KMS-11 (cell line): ENCODE measurements around the gene COX11.

ENCODE experiments used
- H2AFZ ChIP-seq: fragments of 200-600 bp; sonication (generic); 2 replicates; pipeline ENCODE4 v1.6.1; 2016; ENCODE audit warnings: antibody characterized with exemption, mixed run types, low read depth
- H3K27ac ChIP-seq: fragments of 200-600 bp; sonication (generic); 2 replicates; pipeline ENCODE4 v1.6.1; 2016; ENCODE audit warnings: mild to moderate bottlenecking, mixed run types
- H3K27me3 ChIP-seq: fragments of 200-600 bp; sonication (generic); 2 replicates; pipeline ENCODE4 v1.6.1; 2017; ENCODE audit warnings: mild to moderate bottlenecking, low read depth, mixed run types, moderate library complexity; ENCODE audit not compliant: insufficient read depth
- H3K36me3 ChIP-seq: fragments of 200-600 bp; sonication (generic); 2 replicates; pipeline ENCODE4 v1.6.1; 2017; ENCODE audit warnings: mild to moderate bottlenecking, mixed run types; ENCODE audit not compliant: insufficient read depth
- H3K4me1 ChIP-seq: fragments of 200-600 bp; sonication (generic); 2 replicates; pipeline ENCODE4 v1.6.1; 2016; ENCODE audit warnings: mild to moderate bottlenecking, low read depth, mixed run types; ENCODE audit not compliant: poor library complexity, severe bottlenecking
- H3K4me2 ChIP-seq: fragments of 200-600 bp; sonication (generic); 2 replicates; pipeline ENCODE4 v1.7.0; 2016; ENCODE audit warnings: mild to moderate bottlenecking, mixed run types
- H3K4me3 ChIP-seq: fragments of 200-600 bp; sonication (generic); IDR thresholded peaks from 2 replicates; pipeline ENCODE4 v1.6.1; 2017; ENCODE audit warnings: low read depth, low read length, mixed read lengths; ENCODE audit not compliant: insufficient read depth
- H3K79me2 ChIP-seq: fragments of 200-600 bp; sonication (generic); 2 replicates; pipeline ENCODE4 v1.6.1; 2016; ENCODE audit warnings: low read depth, mixed run types; ENCODE audit not compliant: insufficient read depth
- H3K9ac ChIP-seq: fragments of 200-600 bp; sonication (generic); 2 replicates; pipeline ENCODE4 v1.6.1; 2016; ENCODE audit warnings: mild to moderate bottlenecking, mixed run types
- H4K20me1 ChIP-seq: fragments of 200-600 bp; sonication (generic); 2 replicates; pipeline ENCODE4 v1.6.1; 2016; ENCODE audit warnings: mild to moderate bottlenecking, mixed run types; ENCODE audit not compliant: insufficient read depth
- TF ChIP-seq, protein P1 (sequence below): fragments of 200-600 bp; sonication (generic); conservative IDR thresholded peaks from 2 replicates; pipeline ENCODE4 v1.6.1; 2017; ENCODE audit warnings: low read depth, mild to moderate bottlenecking, antibody characterized with exemption, low read length, moderate library complexity, mixed read lengths

Gene COX11

GRCh38 chr17:54985476-54985875, 17.0 kb upstream of the COX11 start:
- no peak overlapping the region for H3K4me2 ChIP-seq
- no peak overlapping the region for H3K9ac ChIP-seq
- no peak overlapping the region for H3K4me3 ChIP-seq
- H4K20me1 ChIP-seq, result no peaks in the 10 kb centered on the region
- H3K4me1 ChIP-seq, result no peaks in the 10 kb centered on the region
- H3K36me3 ChIP-seq, result no peaks in the 10 kb centered on the region
- no peak overlapping the region for H2AFZ ChIP-seq
- no peaks in the 10 kb centered on the region for H3K79me2 ChIP-seq
- H3K27me3 ChIP-seq, result no peaks in the 10 kb centered on the region
- TF ChIP-seq, protein P1, sequence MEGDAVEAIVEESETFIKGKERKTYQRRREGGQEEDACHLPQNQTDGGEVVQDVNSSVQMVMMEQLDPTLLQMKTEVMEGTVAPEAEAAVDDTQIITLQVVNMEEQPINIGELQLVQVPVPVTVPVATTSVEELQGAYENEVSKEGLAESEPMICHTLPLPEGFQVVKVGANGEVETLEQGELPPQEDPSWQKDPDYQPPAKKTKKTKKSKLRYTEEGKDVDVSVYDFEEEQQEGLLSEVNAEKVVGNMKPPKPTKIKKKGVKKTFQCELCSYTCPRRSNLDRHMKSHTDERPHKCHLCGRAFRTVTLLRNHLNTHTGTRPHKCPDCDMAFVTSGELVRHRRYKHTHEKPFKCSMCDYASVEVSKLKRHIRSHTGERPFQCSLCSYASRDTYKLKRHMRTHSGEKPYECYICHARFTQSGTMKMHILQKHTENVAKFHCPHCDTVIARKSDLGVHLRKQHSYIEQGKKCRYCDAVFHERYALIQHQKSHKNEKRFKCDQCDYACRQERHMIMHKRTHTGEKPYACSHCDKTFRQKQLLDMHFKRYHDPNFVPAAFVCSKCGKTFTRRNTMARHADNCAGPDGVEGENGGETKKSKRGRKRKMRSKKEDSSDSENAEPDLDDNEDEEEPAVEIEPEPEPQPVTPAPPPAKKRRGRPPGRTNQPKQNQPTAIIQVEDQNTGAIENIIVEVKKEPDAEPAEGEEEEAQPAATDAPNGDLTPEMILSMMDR, result no peak
- no peak overlapping the region for H3K27ac ChIP-seq

GRCh38 chr17:54983260-54983659, 14.8 kb upstream of the COX11 start:
- TF ChIP-seq, protein P1, result no peak
- 0 out of 2 replicates have a peak, but pooled peaks cover 2% of the 10 kb centered on the region for H3K79me2 ChIP-seq

DNA sequence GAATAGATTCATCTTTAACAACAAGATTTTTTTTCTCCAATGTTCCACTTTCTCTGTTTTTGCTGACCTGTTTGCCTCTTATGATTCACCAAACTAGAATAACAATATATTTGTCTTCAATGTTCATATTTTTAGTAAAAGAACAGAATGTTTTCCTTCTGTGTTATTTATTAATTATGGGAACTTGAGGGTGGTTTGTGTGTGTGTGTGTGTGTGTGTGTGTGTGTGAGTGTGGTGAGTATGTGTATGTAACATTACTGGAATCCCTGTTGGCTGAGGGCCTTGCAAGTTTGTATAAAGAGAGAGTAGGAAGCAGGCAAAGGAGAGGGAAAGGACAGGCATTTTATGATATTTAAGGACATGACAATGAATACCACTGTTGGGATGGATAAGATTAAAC, 13.9 kb upstream of the COX11 start:
- no peak overlapping the region for H2AFZ ChIP-seq
- no peak overlapping the region for H3K4me3 ChIP-seq
- no peak overlapping the region for H3K9ac ChIP-seq

More at GRCh38 chr17:54983260-54983659, 14.8 kb upstream of the COX11 start:
- Histone ChIP-seq H3K4me2 (no peak overlapping the region), H3K27ac (no peak overlapping the region), H3K36me3 (no peaks in the 10 kb centered on the region), H3K4me3 (no peak overlapping the region), H2AFZ (no peak overlapping the region), H3K4me1 (no peaks in the 10 kb centered on the region), H3K9ac (no peak overlapping the region), H4K20me1 (no peaks in the 10 kb centered on the region), H3K27me3 (no peaks in the 10 kb centered on the region)

GRCh38 chr17:54980375-54980774, 11.9 kb upstream of the COX11 start:
- TF ChIP-seq, protein P1, result no peak
- Histone ChIP-seq H3K27me3 (no peaks in the 10 kb centered on the region), H3K4me2 (no peak overlapping the region), H3K4me3 (no peak overlapping the region), H3K79me2 (0 out of 2 replicates have a peak, but pooled peaks cover 4% of the 10 kb centered on the region), H3K27ac (no peak overlapping the region), H2AFZ (no peak overlapping the region), H3K36me3 (no peaks in the 10 kb centered on the region), H3K9ac (no peak overlapping the region), H3K4me1 (peaks cover 7% of the 10 kb centered on the region), H4K20me1 (no peaks in the 10 kb centered on the region)

More for the DNA sequence above, 13.9 kb upstream of the COX11 start:
- H3K4me2 ChIP-seq, result no peak overlapping the region
- no peak overlapping the region for H3K27ac ChIP-seq
- H3K36me3 ChIP-seq, result no peaks in the 10 kb centered on the region
- 0 out of 2 replicates have a peak, but pooled peaks cover 4% of the 10 kb centered on the region for H3K79me2 ChIP-seq
- TF ChIP-seq, protein P1, result no peak
- no peaks in the 10 kb centered on the region for H3K27me3 ChIP-seq
- H3K4me1 ChIP-seq, result no peaks in the 10 kb centered on the region
- no peaks in the 10 kb centered on the region for H4K20me1 ChIP-seq
